Measurements from ENCODE around the gene CFD. TPM values are rescaled to one million over a fixed set of nuclear protein-coding genes. Genes with fewer than 3 reads are reported as not detected.

CFD gene
- total RNA-seq, 1 donor from 2014 or later, result 1,680 TPM

DNA sequence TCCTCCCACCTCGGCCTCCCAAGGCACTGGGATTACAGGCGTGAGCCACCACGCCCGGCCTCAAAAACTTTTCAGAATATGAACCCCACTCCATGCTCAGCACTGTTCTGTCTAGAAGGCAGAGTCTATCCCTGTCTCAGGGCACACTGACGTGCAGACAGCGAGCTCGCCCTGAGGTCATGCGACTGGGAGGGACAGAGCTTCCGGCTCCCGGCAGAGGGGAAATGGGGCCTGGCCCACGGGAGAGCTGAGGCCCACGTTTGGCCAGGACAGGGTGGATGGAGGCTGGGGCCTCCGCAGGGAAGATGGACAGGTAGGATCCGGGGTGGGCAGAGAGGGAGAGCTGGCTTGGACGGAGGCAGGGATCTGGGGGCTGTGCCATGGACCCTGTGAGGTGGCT lies 34.6 kb upstream of the CFD start:
- peaks cover 9 to 10% of the 10 kb centered on the region in 2 donors for H3K4me1 ChIP-seq
- intact Hi-C loops (cut with DNase I), result no loop called here
- H3K27ac ChIP-seq, result no peak overlapping the region
- H3K36me3 ChIP-seq, result no peaks in the 10 kb centered on the region
- TF ChIP-seq, protein P1, sequence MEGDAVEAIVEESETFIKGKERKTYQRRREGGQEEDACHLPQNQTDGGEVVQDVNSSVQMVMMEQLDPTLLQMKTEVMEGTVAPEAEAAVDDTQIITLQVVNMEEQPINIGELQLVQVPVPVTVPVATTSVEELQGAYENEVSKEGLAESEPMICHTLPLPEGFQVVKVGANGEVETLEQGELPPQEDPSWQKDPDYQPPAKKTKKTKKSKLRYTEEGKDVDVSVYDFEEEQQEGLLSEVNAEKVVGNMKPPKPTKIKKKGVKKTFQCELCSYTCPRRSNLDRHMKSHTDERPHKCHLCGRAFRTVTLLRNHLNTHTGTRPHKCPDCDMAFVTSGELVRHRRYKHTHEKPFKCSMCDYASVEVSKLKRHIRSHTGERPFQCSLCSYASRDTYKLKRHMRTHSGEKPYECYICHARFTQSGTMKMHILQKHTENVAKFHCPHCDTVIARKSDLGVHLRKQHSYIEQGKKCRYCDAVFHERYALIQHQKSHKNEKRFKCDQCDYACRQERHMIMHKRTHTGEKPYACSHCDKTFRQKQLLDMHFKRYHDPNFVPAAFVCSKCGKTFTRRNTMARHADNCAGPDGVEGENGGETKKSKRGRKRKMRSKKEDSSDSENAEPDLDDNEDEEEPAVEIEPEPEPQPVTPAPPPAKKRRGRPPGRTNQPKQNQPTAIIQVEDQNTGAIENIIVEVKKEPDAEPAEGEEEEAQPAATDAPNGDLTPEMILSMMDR (IDR thresholded peaks at IDR 0.05), result no peak
- no peak for DNase-seq (ENCODE audit: low spot score in 2 of 2)
- no peak overlapping the region for H3K4me3 ChIP-seq
- no peaks in the 10 kb centered on the region for H3K9me3 ChIP-seq
- peaks cover 23% of the 10 kb centered on the region for H3K27me3 ChIP-seq

DNA sequence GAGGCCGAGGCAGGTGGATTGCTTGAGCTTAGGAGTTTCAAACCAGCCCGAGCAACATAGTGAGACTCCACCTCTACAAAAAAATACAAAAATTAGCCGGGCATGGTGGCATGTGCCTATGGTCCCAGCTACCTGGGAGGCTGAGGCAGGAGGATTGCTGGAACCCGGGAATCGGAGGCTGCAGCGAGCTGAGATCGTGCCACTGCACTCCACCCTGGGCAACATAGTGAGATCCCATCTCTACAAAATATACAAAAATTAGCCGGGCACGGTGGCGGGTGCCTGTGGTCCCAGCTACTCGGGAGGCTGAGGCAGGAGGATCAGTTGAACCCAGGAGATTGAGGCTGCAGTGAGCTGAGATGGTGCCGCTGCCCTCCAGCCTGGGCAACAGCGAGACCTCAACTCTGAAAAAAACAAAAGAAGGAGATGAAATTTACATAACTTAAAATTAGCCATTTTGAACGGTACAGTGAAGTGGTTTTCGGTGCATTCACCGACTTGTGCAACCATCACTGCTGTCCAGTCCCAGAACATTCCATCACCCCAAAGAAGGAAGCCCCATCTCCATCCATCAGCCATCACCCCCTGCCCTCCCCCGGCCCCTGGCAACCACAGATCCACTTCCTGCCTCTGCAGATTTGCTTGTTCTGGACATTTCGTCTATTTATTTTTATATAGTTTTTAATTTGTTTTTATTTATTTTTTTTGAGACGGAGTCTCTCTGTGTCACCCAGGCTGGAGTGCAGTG lies 33.4 kb upstream of the CFD start:
- H3K27ac ChIP-seq, result no peak overlapping the region
- no peaks in the 10 kb centered on the region for H3K36me3 ChIP-seq
- peaks cover 25% of the 10 kb centered on the region for H3K27me3 ChIP-seq
- H3K4me1 ChIP-seq, result peaks cover 9 to 10% of the 10 kb centered on the region in 2 donors
- TF ChIP-seq, protein P1 (IDR thresholded peaks at IDR 0.05), result no peak
- H3K9me3 ChIP-seq, result no peaks in the 10 kb centered on the region
- no peak for DNase-seq (ENCODE audit: low spot score in 2 of 2)
- no peak overlapping the region for H3K4me3 ChIP-seq
- intact Hi-C loops (cut with DNase I), result no loop called here

DNA sequence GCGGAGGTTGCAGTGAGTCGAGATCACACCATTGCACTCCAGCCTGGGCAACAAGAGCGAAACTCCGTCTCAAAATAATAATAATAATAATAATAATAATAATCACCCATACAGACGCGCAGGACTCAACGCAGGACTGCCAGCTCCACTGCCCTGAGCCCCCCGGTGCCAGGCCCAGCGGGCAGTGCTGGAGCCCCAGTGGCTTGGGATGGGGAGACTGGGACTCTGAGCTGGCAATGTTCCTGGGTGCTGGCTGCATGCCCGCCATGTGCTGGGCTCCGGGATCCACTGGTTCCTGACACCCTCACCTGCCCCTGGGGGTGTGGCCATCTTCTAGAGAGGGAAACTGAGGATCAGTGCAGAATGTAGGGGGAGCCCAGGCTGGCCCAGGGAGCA lies 32.2 kb upstream of the CFD start:
- intact Hi-C loops (cut with DNase I), result no loop called here
- TF ChIP-seq, protein P1 (IDR thresholded peaks at IDR 0.05), result no peak
- H3K36me3 ChIP-seq, result no peaks in the 10 kb centered on the region
- peaks cover 13% of the 10 kb centered on the region for H3K27me3 ChIP-seq
- no peaks in the 10 kb centered on the region for H3K4me1 ChIP-seq
- DNase-seq (ENCODE audit: low spot score in 2 of 2), result no peak
- H3K27ac ChIP-seq, result no peak overlapping the region
- H3K4me3 ChIP-seq, result no peak overlapping the region
- H3K9me3 ChIP-seq, result no peaks in the 10 kb centered on the region

GRCh38 chr19:827710-828321 lies 31.6 kb upstream of the CFD start, which contains the start of gene AZU1:
TSS of gene AZU1 (plus strand) at chr19:827837. CDS start at chr19:827847, 10 bp downstream.
- no peak within 1 kb of the TSS for H3K27ac ChIP-seq
- no peaks in the 10 kb centered on the region for H3K4me1 ChIP-seq
- TF ChIP-seq, protein P1 (IDR thresholded peaks at IDR 0.05), result no peak
- intact Hi-C loops (cut with DNase I), result no loop called here
- peaks cover 8% of the 10 kb centered on the region for H3K27me3 ChIP-seq
- no peak for DNase-seq (ENCODE audit: low spot score in 2 of 2)
- H3K4me3 ChIP-seq, result no peak within 1 kb of the TSS
- H3K36me3 ChIP-seq, result no peaks in the 10 kb centered on the region
- H3K9me3 ChIP-seq, result no peaks in the 10 kb centered on the region

- intact Hi-C loops (cut with DNase I), result no loop called here
Observed at GRCh38 chr19:829129-829758, 30.2 kb upstream of the CFD start.

More at GRCh38 chr19:829129-829758, 30.2 kb upstream of the CFD start:
- TF ChIP-seq, protein P1 (IDR thresholded peaks at IDR 0.05), result no peak
- Histone ChIP-seq H3K27ac (no peak overlapping the region), H3K27me3 (peaks cover 4% of the 10 kb centered on the region), H3K36me3 (no peaks in the 10 kb centered on the region), H3K9me3 (no peaks in the 10 kb centered on the region), H3K4me3 (no peak overlapping the region), H3K4me1 (no peaks in the 10 kb centered on the region)
- DNase-seq (ENCODE audit: low spot score in 2 of 2), result no peak
